Measurements from ENCODE around the gene APOL6.

- TF ChIP-seq, protein P1, sequence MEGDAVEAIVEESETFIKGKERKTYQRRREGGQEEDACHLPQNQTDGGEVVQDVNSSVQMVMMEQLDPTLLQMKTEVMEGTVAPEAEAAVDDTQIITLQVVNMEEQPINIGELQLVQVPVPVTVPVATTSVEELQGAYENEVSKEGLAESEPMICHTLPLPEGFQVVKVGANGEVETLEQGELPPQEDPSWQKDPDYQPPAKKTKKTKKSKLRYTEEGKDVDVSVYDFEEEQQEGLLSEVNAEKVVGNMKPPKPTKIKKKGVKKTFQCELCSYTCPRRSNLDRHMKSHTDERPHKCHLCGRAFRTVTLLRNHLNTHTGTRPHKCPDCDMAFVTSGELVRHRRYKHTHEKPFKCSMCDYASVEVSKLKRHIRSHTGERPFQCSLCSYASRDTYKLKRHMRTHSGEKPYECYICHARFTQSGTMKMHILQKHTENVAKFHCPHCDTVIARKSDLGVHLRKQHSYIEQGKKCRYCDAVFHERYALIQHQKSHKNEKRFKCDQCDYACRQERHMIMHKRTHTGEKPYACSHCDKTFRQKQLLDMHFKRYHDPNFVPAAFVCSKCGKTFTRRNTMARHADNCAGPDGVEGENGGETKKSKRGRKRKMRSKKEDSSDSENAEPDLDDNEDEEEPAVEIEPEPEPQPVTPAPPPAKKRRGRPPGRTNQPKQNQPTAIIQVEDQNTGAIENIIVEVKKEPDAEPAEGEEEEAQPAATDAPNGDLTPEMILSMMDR (conservative IDR thresholded peaks at IDR 0.05; ENCODE audit: low read depth, low read length), result no peak
- TF ChIP-seq CHD1 (IDR thresholded peaks at IDR 0.05; ENCODE audit: low read depth, low read length), result no peak
Observed at GRCh38 chr22:35649026-35649553, 844 bp downstream of the APOL6 start.
